Tongue (tissue), 3 donors: ENCODE results near the gene MYCL. TPM values are rescaled to one million over a fixed set of nuclear protein-coding genes. Genes with fewer than 3 reads are reported as not detected.

Experiments
- DNase-seq: peaks from one replicate; pipeline ENCODE4 v3.0.0-alpha.2; 2015
- small RNA-seq: library from RNA; depleted of rRNA; stranded (forward); fragments of <200 nt; gene quantifications from one replicate; pipeline ENCODE3, GENCODE V24; 2014; ENCODE audit warnings: low replicate concordance
- total RNA-seq: library from RNA; depleted of rRNA; stranded (reverse); fragments of >200 nt; gene quantifications from one replicate; pipeline ENCODE4 v1.2.3, GENCODE V29; 2014

Gene MYCL
- total RNA-seq, 1 donor from 2014 or later = 15.7 TPM

GRCh38 chr1:39852214-39852791 is 49.4 kb downstream of the MYCL start:
- DNase-seq = no peak

GRCh38 chr1:39850606-39851216 is 51.0 kb downstream of the MYCL start:
- peak; percentile 65 for DNase-seq

- DNase-seq = no peak
These were observed 52.5 kb downstream of the MYCL start for GRCh38 chr1:39849203-39849602.

GRCh38 chr1:39847940-39848339 is 53.8 kb downstream of the MYCL start:
- DNase-seq = no peak

- DNase-seq = no peak
These were observed 54.9 kb downstream of the MYCL start for GRCh38 chr1:39846796-39847195.

GRCh38 chr1:39845569-39846566 is 55.8 kb downstream of the MYCL start:
- DNase-seq = peak; percentile 99

Small RNA genes within 50 kb of the gene (small RNA-seq; reads per million reads assigned to genes)
- not detected for gene RF00019

Other genes starting within 250 kb of the MYCL start
- 19.6 TPM for gene NT5C1A, start 229.8 kb downstream of the MYCL start, total RNA-seq
- gene HPCAL4, start 210.5 kb downstream of the MYCL start, total RNA-seq = 0.92 TPM
- gene PPIE, start 163.0 kb downstream of the MYCL start, total RNA-seq = 31.2 TPM
- 0.51 TPM for gene OXCT2, start 130.6 kb downstream of the MYCL start, total RNA-seq
- 2.7 TPM for gene BMP8B, start 113.1 kb downstream of the MYCL start, total RNA-seq
- 27.2 TPM for gene TRIT1, start 18.4 kb downstream of the MYCL start, total RNA-seq
- 2.1 TPM for gene MFSD2A, start 53.2 kb upstream of the MYCL start, total RNA-seq
- gene CAP1, start 138.8 kb upstream of the MYCL start, total RNA-seq = 117 TPM
- gene PPT1, start 195.3 kb upstream of the MYCL start, total RNA-seq = 42.7 TPM